HS-5 (cell line): Measurements from ENCODE around the gene MEGF6.

Experiments
- DNase-seq: peaks from one replicate; pipeline ENCODE4 v3.0.0-alpha.2; 2012; ENCODE audit warnings: low read depth

The MEGF6 gene

DNA sequence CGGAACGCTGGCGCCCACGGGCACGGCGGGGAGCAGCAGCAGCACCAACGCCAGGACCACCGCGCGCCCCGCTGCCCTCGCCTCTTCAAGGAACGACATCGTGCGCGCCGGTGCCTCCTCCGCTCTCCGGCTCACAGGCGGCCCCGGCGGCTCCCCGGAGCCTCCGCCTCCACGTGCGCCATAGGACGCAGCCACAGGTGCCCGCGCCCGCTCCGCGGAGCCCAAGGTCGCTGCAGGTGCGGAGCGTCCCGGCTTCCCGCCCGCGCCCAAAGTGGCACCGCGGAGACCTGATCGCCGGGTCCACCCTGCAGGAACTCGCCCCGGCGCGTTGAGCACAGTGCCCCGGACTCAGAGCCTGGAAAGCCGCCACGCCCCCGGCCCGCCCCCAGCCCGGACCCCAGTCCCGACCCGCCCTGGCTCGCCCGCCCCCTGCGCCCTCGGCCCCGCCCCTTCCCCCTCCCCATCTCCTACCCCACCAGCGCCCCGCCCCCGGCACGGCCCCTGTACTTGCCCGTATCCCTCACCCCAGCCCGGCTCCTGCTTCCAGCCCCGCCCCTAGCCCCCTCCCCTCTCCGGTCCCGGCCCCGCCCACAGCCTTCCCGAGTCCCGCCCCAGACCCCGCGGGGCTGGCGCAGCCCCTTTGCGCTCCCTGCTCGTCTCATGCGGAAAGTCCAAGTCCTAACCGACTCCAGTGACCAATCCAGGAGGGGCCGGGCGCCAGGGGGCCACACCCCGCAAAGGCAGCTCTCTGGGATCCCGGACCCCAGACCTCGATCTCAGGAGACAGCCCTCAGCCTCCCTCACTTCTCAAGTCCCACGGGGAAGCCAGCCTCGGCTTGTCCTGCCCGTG, at the start of gene MEGF6:
TSS of gene MEGF6 (minus strand) at position 339 of the 850 bp plus-strand sequence. CDS start at position 99, 240 bp downstream.
- DNase-seq, result no peak

GRCh38 chr1:3660704-3661103, 49.4 kb upstream of the MEGF6 start:
- DNase-seq, result no peak

GRCh38 chr1:3659093-3659492, 47.8 kb upstream of the MEGF6 start:
- DNase-seq, result no peak

DNA sequence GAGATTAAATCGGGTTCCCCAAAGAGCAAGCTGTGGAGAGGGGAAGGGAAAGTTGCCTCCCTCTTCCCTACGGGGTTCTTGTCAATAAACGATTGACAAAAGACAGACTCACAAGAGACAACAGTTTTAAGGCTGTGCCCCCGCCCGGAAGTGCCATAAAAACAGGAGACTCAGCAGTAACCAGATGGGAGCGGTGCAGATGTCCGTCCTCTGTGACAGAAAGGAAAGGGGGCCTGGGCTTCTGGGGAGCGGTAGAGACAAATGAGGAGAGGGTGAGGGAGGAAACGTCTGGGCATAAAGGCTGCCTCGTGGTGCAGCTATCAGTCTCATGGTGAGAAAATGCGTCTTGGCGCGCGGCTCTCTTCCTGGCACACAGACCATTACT, 46.9 kb upstream of the MEGF6 start:
- DNase-seq, result no peak

GRCh38 chr1:3657578-3658230, 46.4 kb upstream of the MEGF6 start:
- DNase-seq, result no peak

DNA sequence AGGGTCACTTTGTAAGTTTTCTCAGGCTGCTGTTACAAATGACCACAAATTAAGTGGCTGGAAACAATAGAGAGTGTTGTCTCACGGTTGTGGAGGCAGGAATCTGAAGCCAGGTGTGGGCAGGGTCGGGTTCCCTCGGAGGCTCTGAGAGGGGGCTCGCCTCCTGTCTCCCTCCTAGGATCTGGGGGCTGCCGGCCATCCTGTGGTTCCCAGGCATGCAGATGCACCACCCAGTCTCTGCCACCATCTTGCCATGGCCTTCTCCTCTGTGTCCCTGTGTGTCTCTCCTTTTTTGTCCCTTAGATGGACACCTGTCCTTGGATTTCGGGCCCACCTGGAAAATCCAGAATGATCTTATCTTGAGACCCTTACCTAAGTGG, 45.8 kb upstream of the MEGF6 start:
- DNase-seq, result no peak

- DNase-seq, result no peak
Observed at GRCh38 chr1:3656450-3657095, 45.3 kb upstream of the MEGF6 start.

GRCh38 chr1:3654549-3655281, 43.4 kb upstream of the MEGF6 start:
- no peak for DNase-seq

DNA sequence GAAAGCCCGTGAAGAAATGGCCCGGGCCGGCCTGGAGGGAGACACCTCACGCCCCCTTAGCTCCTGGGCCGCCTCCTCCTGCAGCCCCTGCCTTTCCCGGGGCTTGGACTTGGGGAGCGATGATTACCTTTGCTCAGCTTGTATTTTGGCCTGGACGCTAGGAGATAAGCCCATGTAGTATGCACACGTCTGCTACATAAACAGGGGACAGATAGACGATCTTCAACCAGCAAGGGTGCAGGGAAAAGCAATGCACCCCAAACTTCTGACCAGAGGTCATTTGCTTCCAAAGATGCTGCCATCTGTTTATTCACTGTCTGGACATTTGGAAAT, 41.9 kb upstream of the MEGF6 start:
- no peak for DNase-seq

DNA sequence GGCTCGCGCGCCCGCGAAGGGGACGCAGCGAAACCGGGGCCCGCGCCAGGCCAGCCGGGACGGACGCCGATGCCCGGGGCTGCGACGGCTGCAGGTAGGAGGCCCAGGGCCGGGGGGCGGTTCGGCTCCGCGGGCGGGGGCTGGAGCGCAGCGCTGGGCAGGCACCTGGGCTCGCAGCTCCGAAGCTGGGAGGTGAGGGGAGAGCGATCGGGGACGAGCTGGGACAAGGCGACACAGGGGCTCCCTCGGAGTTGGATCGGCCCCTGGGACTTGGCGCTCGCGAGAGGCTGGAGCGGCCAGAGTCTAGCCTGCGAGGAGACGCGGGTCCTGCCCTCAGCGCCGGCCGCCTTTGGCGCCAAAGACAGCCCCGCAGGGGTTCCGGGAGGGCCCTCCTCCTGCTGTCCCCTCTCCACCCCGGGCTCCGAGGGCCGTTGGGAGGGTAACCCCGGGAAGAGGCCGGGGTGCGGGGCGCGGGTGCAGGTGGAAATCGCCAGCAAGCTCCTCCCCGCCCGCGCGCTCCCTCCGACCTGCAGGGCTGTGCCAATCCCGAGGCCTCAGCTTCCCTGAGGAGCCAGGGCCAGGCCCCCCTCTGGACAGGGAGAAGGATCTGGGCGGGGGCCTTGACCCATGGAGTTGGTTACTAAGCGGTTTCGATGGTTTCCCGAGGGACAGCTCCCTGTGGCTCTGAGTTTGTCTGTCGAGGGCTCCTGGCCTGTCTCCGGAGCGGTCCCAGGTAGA, 41.4 kb upstream of the MEGF6 start:
- no peak for DNase-seq

DNA sequence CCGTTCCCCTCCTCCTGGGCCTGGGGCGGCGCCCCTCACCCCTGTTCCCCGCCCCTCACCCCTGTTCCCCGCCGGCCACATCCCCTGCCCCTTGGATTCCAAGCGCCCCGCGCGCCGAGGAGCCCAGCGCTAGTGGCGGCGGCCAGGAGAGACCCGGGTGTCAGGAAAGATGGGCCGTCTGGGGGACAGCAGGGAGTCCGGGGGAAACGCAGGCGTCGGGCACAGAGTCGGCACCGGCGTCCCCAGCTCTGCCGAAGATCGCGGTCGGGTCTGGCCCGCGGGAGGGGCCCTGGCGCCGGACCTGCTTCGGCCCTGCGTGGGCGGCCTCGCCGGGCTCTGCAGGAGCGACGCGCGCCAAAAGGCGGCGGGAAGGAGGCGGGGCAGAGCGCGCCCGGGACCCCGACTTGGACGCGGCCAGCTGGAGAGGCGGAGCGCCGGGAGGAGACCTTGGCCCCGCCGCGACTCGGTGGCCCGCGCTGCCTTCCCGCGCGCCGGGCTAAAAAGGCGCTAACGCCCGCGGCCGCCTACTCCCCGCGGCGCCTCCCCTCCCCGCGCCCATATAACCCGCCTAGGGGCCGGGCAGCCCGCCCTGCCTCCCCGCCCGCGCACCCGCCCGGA, 40.7 kb upstream of the MEGF6 start, which contains the start of gene TP73:
TSS of gene TP73 (plus strand) at position 587 of the 618 bp plus-strand sequence. CDS start 29,850 bp downstream, outside the sequence.
- no peak for DNase-seq

GRCh38 chr1:3651026-3651929, 40.0 kb upstream of the MEGF6 start:
- no peak for DNase-seq

GRCh38 chr1:3650248-3651025, 39.1 kb upstream of the MEGF6 start:
- DNase-seq, result no peak

GRCh38 chr1:3649342-3650247, 38.3 kb upstream of the MEGF6 start, which contains the start of gene WRAP73:
Gene WRAP73, minus strand, starts transcription at chr1:3650103. Its CDS starts 104 bp downstream, at chr1:3649999.
- peak; percentile 60 for DNase-seq

- no peak for DNase-seq
Observed at GRCh38 chr1:3646596-3646995, 35.3 kb upstream of the MEGF6 start.

DNA sequence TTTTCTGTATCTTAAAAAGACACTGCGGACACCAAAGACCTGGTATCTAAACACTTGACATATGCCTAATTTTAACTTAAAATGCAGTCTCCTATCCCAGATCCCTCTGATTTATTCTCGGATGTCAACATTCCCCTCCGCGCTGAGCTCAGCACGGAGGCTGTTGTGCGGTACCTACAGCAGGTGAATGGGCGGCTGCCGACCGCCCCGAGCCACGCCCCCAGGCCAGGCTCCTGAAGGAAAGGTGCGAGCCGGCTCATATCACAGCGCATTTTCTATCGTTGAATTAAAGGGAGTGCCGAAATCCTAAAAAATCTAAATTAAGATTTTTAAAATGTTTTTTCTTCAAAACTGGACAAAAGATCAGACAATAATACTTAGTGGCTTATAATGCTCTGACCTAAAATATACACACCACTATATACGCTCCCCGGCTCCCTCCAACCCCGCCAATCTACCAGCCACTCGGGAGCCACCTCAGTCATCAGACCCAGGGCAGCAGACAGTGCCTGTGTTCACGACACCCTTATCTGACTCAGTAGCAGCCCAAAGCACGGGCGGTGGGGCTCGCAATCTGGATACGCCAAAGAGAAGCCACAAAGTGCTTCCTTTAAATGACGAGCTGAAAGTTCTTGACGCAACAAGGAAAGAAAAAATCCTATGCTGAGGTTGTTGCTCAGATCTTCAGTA, 34.5 kb upstream of the MEGF6 start:
- DNase-seq, result no peak

DNA sequence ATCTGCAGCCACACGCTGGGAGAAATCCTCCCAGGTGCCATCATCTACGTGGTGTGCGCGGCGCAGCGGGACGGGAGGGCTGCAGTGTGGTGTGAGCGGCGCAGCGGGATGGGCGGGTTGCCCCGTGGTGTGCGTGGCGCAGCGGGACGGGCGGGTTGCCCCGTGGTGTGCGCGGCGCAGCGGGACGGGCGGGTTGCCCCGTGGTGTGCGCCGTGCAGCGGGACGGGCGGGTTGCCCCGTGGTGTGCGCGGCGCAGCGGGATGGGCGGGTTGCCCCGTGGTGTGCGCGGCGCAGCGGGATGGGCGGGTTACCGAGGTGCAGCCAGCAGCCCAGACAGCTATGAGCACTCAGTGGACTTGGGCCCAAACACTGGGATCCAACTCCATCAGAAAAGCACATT, 33.9 kb upstream of the MEGF6 start:
- no peak for DNase-seq

DNA sequence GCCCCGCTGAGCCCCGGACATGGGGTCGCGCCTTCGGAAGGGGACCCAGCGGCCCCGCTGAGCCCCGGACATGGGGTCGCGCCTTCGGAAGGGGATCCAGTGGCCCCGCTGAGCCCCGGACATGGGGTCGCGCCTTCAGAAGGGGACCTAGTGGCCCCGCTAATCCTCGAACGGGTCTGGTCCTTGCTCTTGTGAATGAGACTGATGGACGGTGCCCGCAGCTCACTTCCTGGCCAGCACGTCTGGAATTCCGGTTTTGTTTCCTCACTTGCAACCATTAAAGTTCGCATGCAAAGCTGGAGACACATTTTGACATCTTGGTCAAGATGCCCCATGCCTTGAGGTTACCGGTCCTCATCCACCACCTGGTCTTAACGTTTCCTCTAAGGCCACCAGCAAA, 33.0 kb upstream of the MEGF6 start:
- DNase-seq, result no peak
